Osteoblast (primary cell): ENCODE measurements around the gene RALGDS. TPM values are rescaled to one million over a fixed set of nuclear protein-coding genes. Genes with fewer than 3 reads are reported as not detected.

Experiments
- DNase-seq: peaks from one replicate; pipeline ENCODE4 v3.0.0; 2011; ENCODE audit warnings: low spot score, mixed read lengths; ENCODE audit not compliant: insufficient read length; ENCODE audit errors: missing footprints
- H2AFZ ChIP-seq: 2 replicates; pipeline ENCODE4 v1.6.0; 2011; ENCODE audit warnings: mild to moderate bottlenecking, low read length
- H3K27ac ChIP-seq: 2 replicates; pipeline ENCODE4 v1.5.1; 2011; ENCODE audit warnings: mild to moderate bottlenecking, low read depth, low read length, moderate library complexity
- H3K27me3 ChIP-seq: 2 replicates; pipeline ENCODE4 v1.6.0; 2012; ENCODE audit warnings: mild to moderate bottlenecking, control low read depth, inconsistent platforms, low read length, moderate library complexity; ENCODE audit not compliant: insufficient read depth
- H3K36me3 ChIP-seq: 2 replicates; pipeline ENCODE4 v1.5.1; 2011; ENCODE audit warnings: mild to moderate bottlenecking, low read length, control low read depth, moderate library complexity; ENCODE audit not compliant: insufficient read depth
- H3K4me1 ChIP-seq: 2 replicates; pipeline ENCODE4 v1.5.1; 2011; ENCODE audit warnings: mild to moderate bottlenecking, low read length, control low read depth, moderate library complexity; ENCODE audit not compliant: insufficient read depth
- H3K4me2 ChIP-seq: 2 replicates; pipeline ENCODE4 v1.6.0; 2011; ENCODE audit warnings: mild to moderate bottlenecking, low read length; ENCODE audit not compliant: insufficient read depth
- H3K4me3 ChIP-seq: fragments of 200-600 bp; sonication (generic); 3 replicates; pipeline ENCODE4 v1.5.1; 2012; ENCODE audit warnings: mild to moderate bottlenecking, low read length, inconsistent platforms; ENCODE audit not compliant: insufficient read depth
- H3K79me2 ChIP-seq: 2 replicates; pipeline ENCODE4 v1.6.0; 2012; ENCODE audit warnings: mild to moderate bottlenecking, low read length, control low read depth, inconsistent platforms; ENCODE audit not compliant: insufficient read depth
- H3K9me3 ChIP-seq: 2 replicates; pipeline ENCODE4 v1.5.1; 2011; ENCODE audit warnings: low read depth, low read length, control low read depth
- H4K20me1 ChIP-seq: 2 replicates; pipeline ENCODE4 v1.6.0; 2012; ENCODE audit warnings: mild to moderate bottlenecking, low read length, control low read depth; ENCODE audit not compliant: insufficient read depth
- total RNA-seq: library from RNA; depleted of rRNA; stranded (reverse); fragments of >200 nt; gene quantifications from 2 replicates; pipeline ENCODE4 v1.2.3, GENCODE V29; 2012
- TF ChIP-seq, protein P1 (sequence below): IDR thresholded peaks from 2 replicates; pipeline ENCODE4 v1.5.1; 2011; ENCODE audit warnings: mild to moderate bottlenecking, low read depth, low read length, moderate library complexity; ENCODE audit errors: extremely low read depth

The RALGDS gene
- total RNA-seq, 1 donor = 11.2 TPM

GRCh38 chr9:133129001-133129795, 8.2 kb upstream of the RALGDS start:
- DNase-seq = no peak
- H3K4me2 ChIP-seq = no peak overlapping the region
- H3K9me3 ChIP-seq = no peaks in the 10 kb centered on the region
- no peak overlapping the region for H2AFZ ChIP-seq
- no peak overlapping the region for H3K4me3 ChIP-seq
- H4K20me1 ChIP-seq = peaks cover 73% of the 10 kb centered on the region
- H3K79me2 ChIP-seq = no peaks in the 10 kb centered on the region
- TF ChIP-seq, protein P1, sequence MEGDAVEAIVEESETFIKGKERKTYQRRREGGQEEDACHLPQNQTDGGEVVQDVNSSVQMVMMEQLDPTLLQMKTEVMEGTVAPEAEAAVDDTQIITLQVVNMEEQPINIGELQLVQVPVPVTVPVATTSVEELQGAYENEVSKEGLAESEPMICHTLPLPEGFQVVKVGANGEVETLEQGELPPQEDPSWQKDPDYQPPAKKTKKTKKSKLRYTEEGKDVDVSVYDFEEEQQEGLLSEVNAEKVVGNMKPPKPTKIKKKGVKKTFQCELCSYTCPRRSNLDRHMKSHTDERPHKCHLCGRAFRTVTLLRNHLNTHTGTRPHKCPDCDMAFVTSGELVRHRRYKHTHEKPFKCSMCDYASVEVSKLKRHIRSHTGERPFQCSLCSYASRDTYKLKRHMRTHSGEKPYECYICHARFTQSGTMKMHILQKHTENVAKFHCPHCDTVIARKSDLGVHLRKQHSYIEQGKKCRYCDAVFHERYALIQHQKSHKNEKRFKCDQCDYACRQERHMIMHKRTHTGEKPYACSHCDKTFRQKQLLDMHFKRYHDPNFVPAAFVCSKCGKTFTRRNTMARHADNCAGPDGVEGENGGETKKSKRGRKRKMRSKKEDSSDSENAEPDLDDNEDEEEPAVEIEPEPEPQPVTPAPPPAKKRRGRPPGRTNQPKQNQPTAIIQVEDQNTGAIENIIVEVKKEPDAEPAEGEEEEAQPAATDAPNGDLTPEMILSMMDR = no peak
- H3K4me1 ChIP-seq = peaks cover 43% of the 10 kb centered on the region
- H3K36me3 ChIP-seq = no peaks in the 10 kb centered on the region
- no peak overlapping the region for H3K27ac ChIP-seq
- peaks cover 12% of the 10 kb centered on the region for H3K27me3 ChIP-seq

GRCh38 chr9:133128152-133128551, 7.1 kb upstream of the RALGDS start:
- DNase-seq = no peak
- H3K4me1 ChIP-seq = peaks cover 36% of the 10 kb centered on the region
- H2AFZ ChIP-seq = no peak overlapping the region
- no peak overlapping the region for H3K4me2 ChIP-seq
- no peak overlapping the region for H3K4me3 ChIP-seq
- H3K9me3 ChIP-seq = no peaks in the 10 kb centered on the region
- TF ChIP-seq, protein P1 = no peak
- no peaks in the 10 kb centered on the region for H3K36me3 ChIP-seq
- peaks cover 67% of the 10 kb centered on the region for H4K20me1 ChIP-seq
- peaks cover 15% of the 10 kb centered on the region for H3K27me3 ChIP-seq
- H3K27ac ChIP-seq = no peak overlapping the region
- H3K79me2 ChIP-seq = no peaks in the 10 kb centered on the region

DNA sequence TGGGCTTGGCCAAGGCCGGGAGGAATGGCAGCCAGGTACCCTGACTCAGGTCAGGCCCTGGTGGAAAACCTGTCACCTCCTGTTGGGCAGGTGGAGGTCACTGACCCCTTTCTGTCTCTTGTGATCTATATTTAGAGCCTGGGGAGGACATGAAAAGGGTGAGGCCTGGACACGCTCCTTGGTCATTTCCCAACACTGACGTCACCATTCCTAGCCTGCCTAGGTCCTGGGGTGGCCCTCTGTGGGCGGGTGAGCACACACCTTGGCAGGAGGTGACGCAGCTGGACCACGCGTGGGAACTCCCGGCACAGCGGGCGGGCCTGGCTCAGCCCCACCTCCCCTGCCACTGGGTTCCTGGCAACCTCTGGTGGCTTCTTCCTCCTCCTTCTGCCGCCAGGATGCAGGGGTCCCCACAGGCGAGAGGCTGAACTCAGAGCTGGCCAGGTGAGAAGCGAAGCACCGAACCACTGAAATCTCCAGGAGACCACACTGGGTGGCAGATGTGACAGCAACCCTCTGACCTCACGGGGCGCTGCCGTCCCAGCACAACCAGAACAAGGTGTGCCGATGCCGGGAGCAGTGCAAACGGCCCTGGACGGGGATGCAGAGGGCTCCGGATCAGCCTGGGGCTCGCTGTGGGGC, 6.4 kb upstream of the RALGDS start:
- peaks cover 62% of the 10 kb centered on the region for H4K20me1 ChIP-seq
- no peak overlapping the region for H3K27ac ChIP-seq
- DNase-seq = no peak

More for the DNA sequence above, 6.4 kb upstream of the RALGDS start:
- TF ChIP-seq, protein P1 = no peak
- Histone ChIP-seq H3K9me3 (no peaks in the 10 kb centered on the region), H3K4me3 (no peak overlapping the region), H2AFZ (no peak overlapping the region), H3K27me3 (peaks cover 15% of the 10 kb centered on the region), H3K79me2 (no peaks in the 10 kb centered on the region), H3K4me2 (no peak overlapping the region), H3K4me1 (peaks cover 39% of the 10 kb centered on the region), H3K36me3 (no peaks in the 10 kb centered on the region)
